Panc1 (cell line): ENCODE measurements around the gene TOB2. TPM values are rescaled to one million over a fixed set of nuclear protein-coding genes. Genes with fewer than 3 reads are reported as not detected.
A peak's percentile ranks its signal among the peaks of the same experiment; 100 is the strongest.

Source experiments
- ATAC-seq: fragments of 200-7000 bp; cut with Tn5 transposase; 2 replicates; pipeline ENCODE4 v1.9.1; 2020; ENCODE audit warnings: mild to moderate bottlenecking, moderate library complexity
- BruUV-seq: library from RNA; stranded (reverse); fragments of 400-500 nt; replicated peaks from 2 replicates; lab custom pipeline; 2021; lab: Mats Ljungman, UMichigan
- CTCF ChIA-PET: fragments of 300-600 bp; sonication (Branson Sonifier 250); formaldehyde crosslinking; loops from one replicate; lab custom pipeline; 2022; ENCODE audit warnings: antibody characterized with exemption; lab: Charles Lee
- POLR2A ChIA-PET: fragments of 300-600 bp; sonication (Branson Sonifier 250); formaldehyde crosslinking; loops from one replicate; lab custom pipeline; 2022; ENCODE audit warnings: antibody characterized with exemption; lab: Charles Lee
- DNase-seq: peaks from one replicate; pipeline ENCODE4 v3.0.0-alpha.2; 2010; ENCODE audit warnings: low read depth, low spot score
- H3K27ac ChIP-seq: 2 replicates; pipeline ENCODE4 v1.5.1; 2011; ENCODE audit warnings: mild to moderate bottlenecking, low read length, inconsistent platforms
- H3K27me3 ChIP-seq: fragments of 200-500 bp; sonication (Bioruptor generic); 2 replicates; pipeline ENCODE4 v1.6.0; 2014; ENCODE audit warnings: low read length, inconsistent platforms; ENCODE audit not compliant: control insufficient read depth, insufficient read depth
- H3K36me3 ChIP-seq: fragments of 200-500 bp; sonication (Bioruptor generic); 2 replicates; pipeline ENCODE4 v1.5.1; 2014; ENCODE audit warnings: inconsistent platforms, mild to moderate bottlenecking, low read length, moderate library complexity; ENCODE audit not compliant: control insufficient read depth, insufficient read depth
- H3K4me1 ChIP-seq: 2 replicates; pipeline ENCODE4 v1.5.1; 2011; ENCODE audit warnings: inconsistent platforms, mild to moderate bottlenecking, low read length, moderate library complexity; ENCODE audit not compliant: control insufficient read depth, insufficient read depth
- H3K4me3 ChIP-seq, 2 experiments: 2 replicates each; pipeline ENCODE4 v1.5.1; 2011 to 2012; ENCODE audit warnings: low read depth in 2 of 2, low read length in 2 of 2, mild to moderate bottlenecking in 2 of 2, inconsistent platforms in 1 of 2, moderate library complexity in 1 of 2
- H3K9me3 ChIP-seq: fragments of 200-500 bp; sonication (Bioruptor generic); 2 replicates; pipeline ENCODE4 v1.5.1; 2014; ENCODE audit warnings: low read depth, mild to moderate bottlenecking, inconsistent platforms, low read length, moderate library complexity; ENCODE audit not compliant: control insufficient read depth, insufficient read depth
- CTCF ChIP-seq: fragments of 450-650 bp; IDR thresholded peaks from 2 replicates; pipeline ENCODE4 v1.5.1; 2017; ENCODE audit warnings: mild to moderate bottlenecking
- POLR2AphosphoS5 ChIP-seq: IDR thresholded peaks from 2 replicates; pipeline ENCODE4 v1.6.1; 2012; ENCODE audit warnings: mild to moderate bottlenecking, low read depth, low read length, moderate library complexity
- REST ChIP-seq, 2 experiments: IDR thresholded peaks; 2 replicates each; pipeline ENCODE4 v1.6.1; 2011 to 2012; ENCODE audit warnings: low read depth in 2 of 2, control low read depth in 1 of 2, low read length in 1 of 2, mild to moderate bottlenecking in 1 of 2, moderate library complexity in 1 of 2; ENCODE audit not compliant: insufficient read depth in 1 of 2
- SIN3A ChIP-seq: IDR thresholded peaks from 2 replicates; pipeline ENCODE4 v1.6.1; 2012; ENCODE audit warnings: low read depth, mild to moderate bottlenecking, low read length, moderate library complexity, borderline replicate concordance; ENCODE audit not compliant: insufficient read depth
- TCF7L2 ChIP-seq: IDR thresholded peaks from 2 replicates; pipeline ENCODE4 v1.6.1; 2011; ENCODE audit warnings: mild to moderate bottlenecking, low read depth, low read length, inconsistent platforms
- in situ Hi-C: cut with HindIII; loops from 2 replicates; pipeline ENCODE4 v1.10.0; 2016; ENCODE audit warnings: low sequenced_read_pairs, low pct_unique_long_range_greater_than_20kb
- intact Hi-C: fragments of 100-400 bp; cut with micrococcal nuclease; formaldehyde crosslinking; loops from one replicate; pipeline ENCODE4 v1.10.0; 2022; ENCODE audit not compliant: unreplicated experiment
- total RNA-seq: library from RNA; stranded (reverse); gene quantifications from one replicate; pipeline ENCODE4 v1.2.1, GENCODE V29; 2021; ENCODE audit not compliant: unreplicated experiment

TOB2 gene
- total RNA-seq, 1 experiment from 2014 or later: 43.6 TPM

GRCh38 chr22:41482319-41482935, 35.8 kb upstream of the TOB2 start:
- ChIA-PET CTCF (no interaction called here), POLR2A (no interaction called here)
- Histone ChIP-seq H3K4me3 (no peak overlapping the region), H3K9me3 (no peaks in the 10 kb centered on the region), H3K36me3 (no peaks in the 10 kb centered on the region), H3K4me1 (peaks cover 37% of the 10 kb centered on the region), H3K27ac (no peak overlapping the region), H3K27me3 (no peaks in the 10 kb centered on the region)
- ATAC-seq: peak; percentile 51; the same call in 1 of the 2 replicates
- in situ Hi-C loops: no loop called here
- no peak for DNase-seq
- no TSS peak for BruUV-seq
- TF ChIP-seq REST (IDR thresholded peaks at IDR 0.05; ENCODE audit: insufficient read depth in 1 of 2, low read depth in 2 of 2, low read length in 1 of 2) (no peak), TCF7L2 (no peak), SIN3A (no peak), POLR2AphosphoS5 (no peak), CTCF (no peak)
- intact Hi-C loops: no loop called here

- no peak; the same call in 1 of the 2 replicates for ATAC-seq
- ChIA-PET CTCF (no interaction called here), POLR2A (no interaction called here)
- Histone ChIP-seq H3K27me3 (no peaks in the 10 kb centered on the region), H3K4me3 (no peak overlapping the region), H3K4me1 (peaks cover 37% of the 10 kb centered on the region), H3K36me3 (no peaks in the 10 kb centered on the region), H3K27ac (no peak overlapping the region), H3K9me3 (no peaks in the 10 kb centered on the region)
- in situ Hi-C loops: no loop called here
- intact Hi-C loops: no loop called here
- no TSS peak for BruUV-seq
- TF ChIP-seq REST (IDR thresholded peaks at IDR 0.05; ENCODE audit: insufficient read depth in 1 of 2, low read depth in 2 of 2, low read length in 1 of 2) (no peak), POLR2AphosphoS5 (no peak), TCF7L2 (no peak), CTCF (no peak), SIN3A (no peak)
- DNase-seq: no peak
Observed at GRCh38 chr22:41481925-41482318, 35.3 kb upstream of the TOB2 start.
